Brain microvascular endothelial cell (primary cell): Measurements from ENCODE around the gene FAF1.

Experiments
- DNase-seq: peaks from one replicate; pipeline ENCODE4 v3.0.0-alpha.2; 2020
- H3K27ac ChIP-seq: fragments of 250-450 bp; sonication (Bioruptor Pico); 2 replicates; pipeline ENCODE4 v1.5.1; 2020; ENCODE audit warnings: mild to moderate bottlenecking, moderate library complexity
- H3K27me3 ChIP-seq: fragments of 250-450 bp; sonication (Bioruptor Pico); replicated peaks from 2 replicates; pipeline ENCODE4 v1.5.1; 2020; ENCODE audit warnings: mild to moderate bottlenecking
- H3K36me3 ChIP-seq: fragments of 250-450 bp; sonication (Bioruptor Pico); replicated peaks from 2 replicates; pipeline ENCODE4 v1.5.1; 2020; ENCODE audit warnings: mild to moderate bottlenecking
- H3K4me3 ChIP-seq: 2 replicates; pipeline ENCODE4 v1.5.1; 2011; ENCODE audit warnings: low read depth, mild to moderate bottlenecking, control low read depth, low read length, moderate library complexity
- in situ Hi-C: cut with HindIII; loops from 2 replicates; pipeline ENCODE4 v1.10.0; 2017; ENCODE audit warnings: low sequenced_read_pairs, low pct_ligation_motif_present
- TF ChIP-seq, protein P1 (sequence below): IDR thresholded peaks from 2 replicates; pipeline ENCODE4 v1.5.1; 2011; ENCODE audit warnings: low read depth, mild to moderate bottlenecking, moderate library complexity, low read length, control low read depth, inconsistent platforms; ENCODE audit errors: missing control alignments

FAF1 gene

DNA sequence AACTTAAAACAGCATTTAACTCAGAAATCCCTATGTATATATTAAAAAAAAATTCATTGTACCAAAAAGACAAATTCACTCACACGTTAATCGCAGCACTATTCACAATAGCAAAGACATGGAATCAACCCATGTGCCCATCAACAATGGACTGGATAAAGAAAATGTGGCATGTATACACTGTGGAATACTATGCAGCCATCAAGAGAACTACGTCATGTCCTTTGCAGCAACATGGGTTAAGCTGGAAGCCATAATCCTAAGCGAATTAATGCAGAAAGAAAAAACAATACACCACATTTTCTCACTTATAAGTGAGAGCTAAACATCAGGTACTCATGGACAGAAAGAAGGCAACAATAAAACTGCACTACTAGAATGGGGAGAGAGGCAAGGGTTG is 99.4 kb downstream of the FAF1 start:
- no peak for DNase-seq
- H3K36me3 ChIP-seq, result no peaks in the 10 kb centered on the region
- no peaks in the 10 kb centered on the region for H3K27me3 ChIP-seq
- no peak overlapping the region for H3K27ac ChIP-seq
- TF ChIP-seq, protein P1, sequence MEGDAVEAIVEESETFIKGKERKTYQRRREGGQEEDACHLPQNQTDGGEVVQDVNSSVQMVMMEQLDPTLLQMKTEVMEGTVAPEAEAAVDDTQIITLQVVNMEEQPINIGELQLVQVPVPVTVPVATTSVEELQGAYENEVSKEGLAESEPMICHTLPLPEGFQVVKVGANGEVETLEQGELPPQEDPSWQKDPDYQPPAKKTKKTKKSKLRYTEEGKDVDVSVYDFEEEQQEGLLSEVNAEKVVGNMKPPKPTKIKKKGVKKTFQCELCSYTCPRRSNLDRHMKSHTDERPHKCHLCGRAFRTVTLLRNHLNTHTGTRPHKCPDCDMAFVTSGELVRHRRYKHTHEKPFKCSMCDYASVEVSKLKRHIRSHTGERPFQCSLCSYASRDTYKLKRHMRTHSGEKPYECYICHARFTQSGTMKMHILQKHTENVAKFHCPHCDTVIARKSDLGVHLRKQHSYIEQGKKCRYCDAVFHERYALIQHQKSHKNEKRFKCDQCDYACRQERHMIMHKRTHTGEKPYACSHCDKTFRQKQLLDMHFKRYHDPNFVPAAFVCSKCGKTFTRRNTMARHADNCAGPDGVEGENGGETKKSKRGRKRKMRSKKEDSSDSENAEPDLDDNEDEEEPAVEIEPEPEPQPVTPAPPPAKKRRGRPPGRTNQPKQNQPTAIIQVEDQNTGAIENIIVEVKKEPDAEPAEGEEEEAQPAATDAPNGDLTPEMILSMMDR, result no peak
- H3K4me3 ChIP-seq, result no peak overlapping the region
- in situ Hi-C loops, result no loop called here

GRCh38 chr1:50860256-50860655 is 99.8 kb downstream of the FAF1 start:
- no peaks in the 10 kb centered on the region for H3K36me3 ChIP-seq
- no peak overlapping the region for H3K4me3 ChIP-seq
- no peak for DNase-seq
- no peaks in the 10 kb centered on the region for H3K27me3 ChIP-seq
- in situ Hi-C loops, result no loop called here
- TF ChIP-seq, protein P1, result no peak
- H3K27ac ChIP-seq, result no peak overlapping the region

GRCh38 chr1:50859657-50860056 is 100.4 kb downstream of the FAF1 start:
- no peaks in the 10 kb centered on the region for H3K27me3 ChIP-seq
- no peak for DNase-seq
- no peaks in the 10 kb centered on the region for H3K36me3 ChIP-seq
- no peak overlapping the region for H3K4me3 ChIP-seq
- H3K27ac ChIP-seq, result no peak overlapping the region
- TF ChIP-seq, protein P1, result no peak
- in situ Hi-C loops, result no loop called here

DNA sequence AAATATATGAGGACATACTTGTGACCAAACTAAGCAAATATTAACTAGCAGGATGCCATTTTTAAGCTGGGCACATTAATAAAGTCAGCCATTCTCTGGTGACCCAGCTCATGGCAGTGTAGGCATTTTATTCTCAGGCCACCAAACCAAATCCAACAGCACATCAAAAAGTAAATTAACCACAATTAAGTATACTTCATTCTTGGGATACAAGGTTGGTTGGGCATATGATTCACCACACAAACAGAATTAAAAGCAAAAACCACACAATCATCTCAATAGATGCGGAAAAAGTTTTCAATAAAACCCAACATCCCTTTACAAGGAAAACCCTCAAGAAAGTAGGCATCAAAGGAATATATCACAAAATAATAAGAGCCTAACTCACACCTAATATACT is 101.3 kb downstream of the FAF1 start:
- DNase-seq, result no peak
- in situ Hi-C loops, result no loop called here
- H3K27me3 ChIP-seq, result no peaks in the 10 kb centered on the region
- no peak overlapping the region for H3K27ac ChIP-seq
- H3K36me3 ChIP-seq, result no peaks in the 10 kb centered on the region
- H3K4me3 ChIP-seq, result no peak overlapping the region
- TF ChIP-seq, protein P1, result no peak

DNA sequence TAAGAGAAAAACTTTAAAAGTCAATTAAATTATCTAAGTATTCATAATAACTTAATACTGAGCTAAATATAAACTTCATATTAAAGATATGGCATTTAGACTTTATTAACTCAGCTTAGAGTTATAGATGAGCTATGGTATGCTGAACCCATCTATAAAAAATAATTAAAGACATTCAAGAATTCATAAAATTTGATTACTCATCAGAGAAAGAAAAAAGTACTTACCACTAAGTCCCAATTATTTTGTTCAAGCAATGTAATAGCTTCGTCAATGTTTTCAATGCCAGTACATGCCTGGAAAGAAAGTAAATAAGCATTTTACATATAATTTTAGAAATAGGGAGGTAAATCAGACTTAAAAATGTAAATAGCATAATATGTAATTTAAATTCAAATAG is 102.4 kb downstream of the FAF1 start:
- Histone ChIP-seq H3K36me3 (no peaks in the 10 kb centered on the region), H3K27me3 (no peaks in the 10 kb centered on the region), H3K4me3 (no peak overlapping the region), H3K27ac (no peak overlapping the region)
- no peak for DNase-seq
- TF ChIP-seq, protein P1, result no peak
- in situ Hi-C loops, result no loop called here

DNA sequence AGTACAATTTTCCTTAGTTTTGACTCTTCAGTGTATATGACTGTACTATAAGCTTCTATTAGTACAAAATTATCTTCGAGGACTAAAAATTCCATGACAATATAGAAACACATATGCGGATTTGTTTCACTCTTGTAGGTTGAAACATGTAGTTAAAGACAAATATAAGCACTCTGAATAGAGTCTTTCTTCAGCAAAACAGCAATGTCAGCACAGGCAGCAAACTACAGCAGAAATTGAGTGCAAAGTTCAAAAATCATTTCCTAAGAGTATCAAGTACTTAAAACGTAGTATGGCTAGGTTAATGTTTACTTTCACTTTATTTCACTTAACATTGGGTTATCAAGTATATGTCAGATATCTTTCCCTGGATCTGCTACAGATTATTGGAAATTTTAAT is 106.7 kb downstream of the FAF1 start:
- Histone ChIP-seq H3K27ac (no peak overlapping the region), H3K36me3 (no peaks in the 10 kb centered on the region), H3K27me3 (no peaks in the 10 kb centered on the region), H3K4me3 (no peak overlapping the region)
- in situ Hi-C loops, result no loop called here
- TF ChIP-seq, protein P1, result no peak
- DNase-seq, result no peak
